Measurements from ENCODE around the gene KLK7.

Gene KLK7

GRCh38 chr19:50983625-50984292 lies at the start of gene KLK7:
TSS of gene KLK7 (minus strand) at chr19:50983917. CDS start at chr19:50982399, 1,518 bp downstream.
- no peaks in the 10 kb centered on the region for H3K4me1 Mint-ChIP-seq (ENCODE audit: low read depth)

GRCh38 chr19:51031880-51032225 lies 48.1 kb upstream of the KLK7 start:
- H3K4me3 Mint-ChIP-seq, result no peak overlapping the region
- no peaks in the 10 kb centered on the region for H3K36me3 Mint-ChIP-seq (ENCODE audit: low read depth)
- no peaks in the 10 kb centered on the region for H3K4me1 Mint-ChIP-seq (ENCODE audit: low read depth)
- H3K27me3 Mint-ChIP-seq, result peaks cover 27% of the 10 kb centered on the region
- no peak overlapping the region for H3K27ac Mint-ChIP-seq
- no peaks in the 10 kb centered on the region for H3K9me3 Mint-ChIP-seq
- intact Hi-C loops (cut with micrococcal nuclease), result no loop called here

More at GRCh38 chr19:50983625-50984292, at the start of gene KLK7:
- H3K36me3 Mint-ChIP-seq (ENCODE audit: low read depth), result no peaks in the 10 kb centered on the region
- H3K27ac Mint-ChIP-seq, result no peak within 1 kb of the TSS
- H3K9me3 Mint-ChIP-seq, result no peaks in the 10 kb centered on the region
- no peak within 1 kb of the TSS for H3K4me3 Mint-ChIP-seq
- intact Hi-C loops (cut with micrococcal nuclease), result no loop called here
- H3K27me3 Mint-ChIP-seq, result peaks cover 45% of the 10 kb centered on the region

GRCh38 chr19:51031220-51031879 lies 47.6 kb upstream of the KLK7 start:
- Mint-ChIP-seq H3K27ac (no peak overlapping the region), H3K36me3 (ENCODE audit: low read depth) (no peaks in the 10 kb centered on the region), H3K4me3 (no peak overlapping the region), H3K4me1 (ENCODE audit: low read depth) (no peaks in the 10 kb centered on the region), H3K9me3 (no peaks in the 10 kb centered on the region), H3K27me3 (peaks cover 30% of the 10 kb centered on the region)
- intact Hi-C loops (cut with micrococcal nuclease), result no loop called here

- Mint-ChIP-seq H3K4me1 (ENCODE audit: low read depth) (no peaks in the 10 kb centered on the region), H3K4me3 (no peak overlapping the region), H3K27ac (no peak overlapping the region), H3K27me3 (peaks cover 34% of the 10 kb centered on the region), H3K9me3 (no peaks in the 10 kb centered on the region), H3K36me3 (ENCODE audit: low read depth) (no peaks in the 10 kb centered on the region)
- intact Hi-C loops (cut with micrococcal nuclease), result no loop called here
Measured at GRCh38 chr19:51030631-51031030, 46.9 kb upstream of the KLK7 start.

GRCh38 chr19:51029718-51030117 lies 46.0 kb upstream of the KLK7 start:
- Mint-ChIP-seq H3K4me3 (no peak overlapping the region), H3K4me1 (ENCODE audit: low read depth) (no peaks in the 10 kb centered on the region), H3K27ac (no peak overlapping the region), H3K9me3 (no peaks in the 10 kb centered on the region), H3K36me3 (ENCODE audit: low read depth) (no peaks in the 10 kb centered on the region), H3K27me3 (peaks cover 29% of the 10 kb centered on the region)
- intact Hi-C loops (cut with micrococcal nuclease), result no loop called here

GRCh38 chr19:51027873-51028272 lies 44.2 kb upstream of the KLK7 start:
- intact Hi-C loops (cut with micrococcal nuclease), result no loop called here
- Mint-ChIP-seq H3K27ac (no peak overlapping the region), H3K27me3 (peaks cover 34% of the 10 kb centered on the region), H3K9me3 (no peaks in the 10 kb centered on the region), H3K36me3 (ENCODE audit: low read depth) (no peaks in the 10 kb centered on the region), H3K4me3 (no peak overlapping the region), H3K4me1 (ENCODE audit: low read depth) (no peaks in the 10 kb centered on the region)

GRCh38 chr19:51027126-51027806 lies 43.5 kb upstream of the KLK7 start:
- no peak overlapping the region for H3K4me3 Mint-ChIP-seq
- H3K36me3 Mint-ChIP-seq (ENCODE audit: low read depth), result no peaks in the 10 kb centered on the region
- H3K27ac Mint-ChIP-seq, result no peak overlapping the region
- no peaks in the 10 kb centered on the region for H3K4me1 Mint-ChIP-seq (ENCODE audit: low read depth)
- no peaks in the 10 kb centered on the region for H3K9me3 Mint-ChIP-seq
- intact Hi-C loops (cut with micrococcal nuclease), result no loop called here
- H3K27me3 Mint-ChIP-seq, result peaks cover 40% of the 10 kb centered on the region

GRCh38 chr19:51026554-51026831 lies 42.8 kb upstream of the KLK7 start, which contains the start of gene KLK11:
TSS of gene KLK11 (minus strand) at chr19:51026616. CDS start at chr19:51025631, 985 bp downstream.
- H3K4me1 Mint-ChIP-seq (ENCODE audit: low read depth), result no peaks in the 10 kb centered on the region

GRCh38 chr19:51025809-51026553 lies 42.3 kb upstream of the KLK7 start:
- Mint-ChIP-seq H3K4me3 (no peak overlapping the region), H3K9me3 (no peaks in the 10 kb centered on the region), H3K27me3 (peaks cover 39% of the 10 kb centered on the region), H3K27ac (no peak overlapping the region), H3K36me3 (ENCODE audit: low read depth) (no peaks in the 10 kb centered on the region), H3K4me1 (ENCODE audit: low read depth) (no peaks in the 10 kb centered on the region)
- intact Hi-C loops (cut with micrococcal nuclease), result no loop called here

More at GRCh38 chr19:51026554-51026831, 42.8 kb upstream of the KLK7 start, which contains the start of gene KLK11:
- Mint-ChIP-seq H3K27me3 (peaks cover 40% of the 10 kb centered on the region), H3K27ac (no peak within 1 kb of the TSS), H3K4me3 (no peak within 1 kb of the TSS), H3K9me3 (no peaks in the 10 kb centered on the region), H3K36me3 (ENCODE audit: low read depth) (no peaks in the 10 kb centered on the region)
- intact Hi-C loops (cut with micrococcal nuclease), result no loop called here

GRCh38 chr19:51025401-51025800 lies 41.7 kb upstream of the KLK7 start:
- Mint-ChIP-seq H3K27ac (no peak overlapping the region), H3K9me3 (no peaks in the 10 kb centered on the region), H3K27me3 (peaks cover 40% of the 10 kb centered on the region), H3K4me3 (no peak overlapping the region), H3K36me3 (ENCODE audit: low read depth) (no peaks in the 10 kb centered on the region), H3K4me1 (ENCODE audit: low read depth) (no peaks in the 10 kb centered on the region)
- intact Hi-C loops (cut with micrococcal nuclease), result no loop called here

GRCh38 chr19:51024924-51025323 lies 41.2 kb upstream of the KLK7 start:
- H3K27me3 Mint-ChIP-seq, result peaks cover 43% of the 10 kb centered on the region
- H3K27ac Mint-ChIP-seq, result no peak overlapping the region
- intact Hi-C loops (cut with micrococcal nuclease), result loop anchor here (5.0 kb wide), 1 partner anchor 142 kb away; no protein-coding TSS in a partner anchor
- H3K36me3 Mint-ChIP-seq (ENCODE audit: low read depth), result no peaks in the 10 kb centered on the region
- no peak overlapping the region for H3K4me3 Mint-ChIP-seq
- peaks cover 5% of the 10 kb centered on the region for H3K4me1 Mint-ChIP-seq (ENCODE audit: low read depth)
- no peaks in the 10 kb centered on the region for H3K9me3 Mint-ChIP-seq

GRCh38 chr19:51023946-51024345 lies 40.2 kb upstream of the KLK7 start:
- intact Hi-C loops (cut with micrococcal nuclease), result loop anchor here (5.0 kb wide), 1 partner anchor 143 kb away; no protein-coding TSS in a partner anchor
- Mint-ChIP-seq H3K27me3 (peaks cover 53% of the 10 kb centered on the region), H3K4me3 (no peak overlapping the region)

GRCh38 chr19:51022526-51022925 lies 38.8 kb upstream of the KLK7 start:
- intact Hi-C loops (cut with micrococcal nuclease), result loop anchor here (5.0 kb wide), 1 partner anchor 145 kb away; no protein-coding TSS in a partner anchor
- Mint-ChIP-seq H3K27me3 (peaks cover 65% of the 10 kb centered on the region), H3K36me3 (ENCODE audit: low read depth) (no peaks in the 10 kb centered on the region)

More at GRCh38 chr19:51023946-51024345, 40.2 kb upstream of the KLK7 start:
- Mint-ChIP-seq H3K4me1 (ENCODE audit: low read depth) (peaks cover 8% of the 10 kb centered on the region), H3K36me3 (ENCODE audit: low read depth) (no peaks in the 10 kb centered on the region), H3K27ac (no peak overlapping the region), H3K9me3 (no peaks in the 10 kb centered on the region)

More at GRCh38 chr19:51022526-51022925, 38.8 kb upstream of the KLK7 start:
- Mint-ChIP-seq H3K4me1 (ENCODE audit: low read depth) (peaks cover 18% of the 10 kb centered on the region), H3K9me3 (no peaks in the 10 kb centered on the region), H3K27ac (no peak overlapping the region), H3K4me3 (no peak overlapping the region)
